GM12892 (cell line): ENCODE measurements around the gene MS4A8.

Experiments used
- POLR2A ChIP-seq: IDR thresholded peaks from 2 replicates; pipeline ENCODE4 v1.6.1; 2011; ENCODE audit warnings: low read depth, low read length, control low read depth
- POLR2AphosphoS5 ChIP-seq: IDR thresholded peaks from 2 replicates; pipeline ENCODE4 v1.6.1; 2011; ENCODE audit warnings: low read depth, low read length, control low read depth
- TAF1 ChIP-seq: IDR thresholded peaks from 2 replicates; pipeline ENCODE4 v1.6.1; 2011; ENCODE audit warnings: low read depth, mild to moderate bottlenecking, control low read depth, low read length, borderline replicate concordance

GRCh38 chr11:60757231-60757800, 57.9 kb downstream of the MS4A8 start:
- no peak for TF ChIP-seq POLR2AphosphoS5
- no peak for TF ChIP-seq POLR2A
- TF ChIP-seq TAF1 = no peak
